Coronary artery (tissue), 2 donors: ENCODE measurements around the gene VCAM1.

ENCODE experiments used
- DNase-seq: peaks from one replicate; pipeline ENCODE4 v3.0.0-alpha.2; 2017; ENCODE audit warnings: low spot score
- H3K27ac ChIP-seq, 2 donors: fragments of 200-600 bp; sonication (generic); one replicate each; pipeline ENCODE4 v1.5.1; 2016 to 2019
- H3K4me3 ChIP-seq: fragments of 200-600 bp; sonication (generic); 2 replicates; pipeline ENCODE4 v1.5.1; 2016; ENCODE audit warnings: mild to moderate bottlenecking, moderate library complexity
- CTCF ChIP-seq: fragments of 200-600 bp; sonication (generic); IDR thresholded peaks from one replicate; pipeline ENCODE4 v1.5.1; 2019; ENCODE audit warnings: antibody characterized with exemption

VCAM1 gene

GRCh38 chr1:100736324-100736723, 16.8 kb downstream of the VCAM1 start:
- no peak for TF ChIP-seq CTCF
- H3K4me3 ChIP-seq: no peak overlapping the region
- DNase-seq: no peak
- H3K27ac ChIP-seq: no peak overlapping the region

- DNase-seq: no peak
- no peak for TF ChIP-seq CTCF
- no peak overlapping the region for H3K4me3 ChIP-seq
- H3K27ac ChIP-seq: no peak overlapping the region
Measured at GRCh38 chr1:100736746-100737145, 17.2 kb downstream of the VCAM1 start.

- no peak overlapping the region for H3K4me3 ChIP-seq
- TF ChIP-seq CTCF: no peak
- DNase-seq: no peak
- H3K27ac ChIP-seq: no peak overlapping the region
Measured at GRCh38 chr1:100746542-100746932, 27.0 kb downstream of the VCAM1 start.

- TF ChIP-seq CTCF: no peak
- no peak overlapping the region for H3K4me3 ChIP-seq
- DNase-seq: no peak
- no peak overlapping the region for H3K27ac ChIP-seq
Measured at GRCh38 chr1:100747771-100748170, 28.2 kb downstream of the VCAM1 start.

- no peak overlapping the region for H3K4me3 ChIP-seq
- DNase-seq: no peak
- TF ChIP-seq CTCF: no peak
- H3K27ac ChIP-seq: no peak overlapping the region
Measured at GRCh38 chr1:100750005-100750885, 30.7 kb downstream of the VCAM1 start.

GRCh38 chr1:100752791-100753190, 33.2 kb downstream of the VCAM1 start:
- H3K27ac ChIP-seq: no peak overlapping the region
- no peak overlapping the region for H3K4me3 ChIP-seq
- no peak for TF ChIP-seq CTCF
- no peak for DNase-seq

GRCh38 chr1:100757946-100758345, 38.4 kb downstream of the VCAM1 start:
- TF ChIP-seq CTCF: no peak
- Histone ChIP-seq H3K4me3 (no peak overlapping the region), H3K27ac (no peak overlapping the region)
- no peak for DNase-seq
